ENCODE data around the gene CDIP1.

The CDIP1 gene

DNA sequence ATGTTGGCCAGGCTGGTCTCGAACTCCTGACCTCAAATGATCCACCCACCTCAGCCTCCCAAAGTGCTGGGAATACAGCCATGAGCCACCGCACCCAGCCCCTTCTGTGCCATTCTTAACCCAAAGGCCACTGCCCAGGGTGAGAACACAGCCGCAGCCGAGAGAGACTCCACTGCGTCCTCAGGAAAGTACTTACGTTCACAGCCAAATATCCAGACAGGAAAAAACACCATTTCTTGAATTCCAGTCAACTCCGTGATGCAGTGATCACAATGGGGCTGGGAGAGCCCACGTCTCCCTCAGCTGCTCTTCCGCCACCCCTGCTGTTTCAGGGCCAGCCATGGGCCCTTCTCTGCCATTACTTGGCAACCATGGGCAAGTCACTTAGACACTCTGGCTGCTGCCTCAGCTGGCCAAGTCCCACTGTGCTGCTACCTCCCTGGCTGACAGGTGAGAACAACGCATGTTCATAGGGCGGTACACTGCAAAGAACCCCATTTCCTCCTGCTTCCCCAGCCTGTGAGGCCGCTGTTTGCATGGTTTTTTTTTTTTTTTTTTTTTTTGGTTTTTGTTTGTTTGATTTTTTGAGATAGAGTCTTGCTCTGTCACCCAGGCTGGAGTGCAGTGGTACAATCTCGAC is 4.3 kb downstream of the CDIP1 start:
- TF ChIP-seq, protein P1, sequence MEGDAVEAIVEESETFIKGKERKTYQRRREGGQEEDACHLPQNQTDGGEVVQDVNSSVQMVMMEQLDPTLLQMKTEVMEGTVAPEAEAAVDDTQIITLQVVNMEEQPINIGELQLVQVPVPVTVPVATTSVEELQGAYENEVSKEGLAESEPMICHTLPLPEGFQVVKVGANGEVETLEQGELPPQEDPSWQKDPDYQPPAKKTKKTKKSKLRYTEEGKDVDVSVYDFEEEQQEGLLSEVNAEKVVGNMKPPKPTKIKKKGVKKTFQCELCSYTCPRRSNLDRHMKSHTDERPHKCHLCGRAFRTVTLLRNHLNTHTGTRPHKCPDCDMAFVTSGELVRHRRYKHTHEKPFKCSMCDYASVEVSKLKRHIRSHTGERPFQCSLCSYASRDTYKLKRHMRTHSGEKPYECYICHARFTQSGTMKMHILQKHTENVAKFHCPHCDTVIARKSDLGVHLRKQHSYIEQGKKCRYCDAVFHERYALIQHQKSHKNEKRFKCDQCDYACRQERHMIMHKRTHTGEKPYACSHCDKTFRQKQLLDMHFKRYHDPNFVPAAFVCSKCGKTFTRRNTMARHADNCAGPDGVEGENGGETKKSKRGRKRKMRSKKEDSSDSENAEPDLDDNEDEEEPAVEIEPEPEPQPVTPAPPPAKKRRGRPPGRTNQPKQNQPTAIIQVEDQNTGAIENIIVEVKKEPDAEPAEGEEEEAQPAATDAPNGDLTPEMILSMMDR (conservative IDR thresholded peaks at IDR 0.05; ENCODE audit: low read depth, low read length), result no peak
- H3K36me3 ChIP-seq (ENCODE audit: insufficient read depth), result no peaks in the 10 kb centered on the region
- no peak overlapping the region for H3K9ac ChIP-seq
- H3K27me3 ChIP-seq (ENCODE audit: insufficient read depth, low read depth), result no peaks in the 10 kb centered on the region
- H3K79me2 ChIP-seq (ENCODE audit: insufficient read depth, low read depth), result peaks cover 47% of the 10 kb centered on the region
- H3K4me1 ChIP-seq (ENCODE audit: low read depth, poor library complexity, severe bottlenecking), result peaks cover 62% of the 10 kb centered on the region
- no peak overlapping the region for H3K4me2 ChIP-seq
- no peak overlapping the region for H3K27ac ChIP-seq
- no peak overlapping the region for H3K4me3 ChIP-seq (IDR thresholded peaks at IDR 0.05; ENCODE audit: insufficient read depth, low read depth, low read length)
- no peaks in the 10 kb centered on the region for H4K20me1 ChIP-seq (ENCODE audit: insufficient read depth)
- H2AFZ ChIP-seq (ENCODE audit: low read depth), result no peak overlapping the region

DNA sequence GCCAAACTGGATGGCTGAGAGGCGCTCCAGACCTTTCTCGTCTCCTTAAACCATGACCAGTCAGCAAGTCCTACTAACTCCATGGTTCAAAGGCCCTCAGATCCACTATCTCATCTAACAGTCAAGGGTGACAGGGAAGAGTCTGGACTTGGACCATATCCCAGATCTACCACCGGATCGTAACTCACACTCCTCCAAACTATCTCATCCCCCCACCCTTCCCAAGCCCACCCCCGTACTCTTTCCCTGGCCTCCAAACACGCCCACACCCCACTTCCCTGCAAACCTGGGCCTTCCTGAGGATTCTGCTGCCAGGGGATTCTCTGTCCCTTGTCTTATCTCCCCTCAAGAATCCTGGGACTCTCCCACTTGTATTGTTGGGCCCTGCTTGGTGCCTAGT is 5.1 kb downstream of the CDIP1 start:
- Histone ChIP-seq H4K20me1 (ENCODE audit: insufficient read depth) (no peaks in the 10 kb centered on the region), H2AFZ (ENCODE audit: low read depth) (no peak overlapping the region), H3K79me2 (ENCODE audit: insufficient read depth, low read depth) (peaks cover 50% of the 10 kb centered on the region), H3K36me3 (ENCODE audit: insufficient read depth) (no peaks in the 10 kb centered on the region), H3K4me1 (ENCODE audit: low read depth, poor library complexity, severe bottlenecking) (peaks cover 64% of the 10 kb centered on the region), H3K27me3 (ENCODE audit: insufficient read depth, low read depth) (no peaks in the 10 kb centered on the region), H3K4me3 (IDR thresholded peaks at IDR 0.05; ENCODE audit: insufficient read depth, low read depth, low read length) (no peak overlapping the region), H3K9ac (no peak overlapping the region), H3K27ac (no peak overlapping the region), H3K4me2 (no peak overlapping the region)
- TF ChIP-seq, protein P1 (conservative IDR thresholded peaks at IDR 0.05; ENCODE audit: low read depth, low read length), result no peak

DNA sequence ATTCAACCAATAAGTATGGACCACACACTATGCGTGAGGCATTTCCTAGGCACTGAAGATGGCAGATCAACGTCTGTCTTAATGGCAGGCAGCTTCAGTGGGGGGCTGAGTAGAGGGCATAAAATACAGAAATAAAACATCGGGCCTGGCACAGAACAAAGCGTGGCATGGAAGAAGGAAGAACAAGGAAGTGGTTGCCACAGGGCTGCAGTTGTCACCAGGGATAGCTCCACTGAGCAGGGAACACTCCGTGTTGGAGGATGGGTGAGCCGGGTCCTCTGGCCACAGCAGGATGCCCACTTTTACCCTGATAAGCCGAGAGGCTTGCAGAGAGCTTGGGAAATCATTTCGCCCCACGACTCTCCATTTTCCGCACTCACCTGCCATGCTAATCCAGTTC is 6.3 kb downstream of the CDIP1 start:
- H3K4me3 ChIP-seq (IDR thresholded peaks at IDR 0.05; ENCODE audit: insufficient read depth, low read depth, low read length), result no peak overlapping the region
- H3K4me1 ChIP-seq (ENCODE audit: low read depth, poor library complexity, severe bottlenecking), result peaks cover 67% of the 10 kb centered on the region
- no peaks in the 10 kb centered on the region; the same call in 1 of the 2 replicates for H3K36me3 ChIP-seq (ENCODE audit: insufficient read depth)
- H2AFZ ChIP-seq (ENCODE audit: low read depth), result no peak overlapping the region
- TF ChIP-seq, protein P1 (conservative IDR thresholded peaks at IDR 0.05; ENCODE audit: low read depth, low read length), result no peak
- H4K20me1 ChIP-seq (ENCODE audit: insufficient read depth), result no peaks in the 10 kb centered on the region
- no peak overlapping the region for H3K9ac ChIP-seq
- peaks cover 55% of the 10 kb centered on the region for H3K79me2 ChIP-seq (ENCODE audit: insufficient read depth, low read depth)
- H3K27me3 ChIP-seq (ENCODE audit: insufficient read depth, low read depth), result no peaks in the 10 kb centered on the region
- H3K27ac ChIP-seq, result no peak overlapping the region
- H3K4me2 ChIP-seq, result no peak overlapping the region

DNA sequence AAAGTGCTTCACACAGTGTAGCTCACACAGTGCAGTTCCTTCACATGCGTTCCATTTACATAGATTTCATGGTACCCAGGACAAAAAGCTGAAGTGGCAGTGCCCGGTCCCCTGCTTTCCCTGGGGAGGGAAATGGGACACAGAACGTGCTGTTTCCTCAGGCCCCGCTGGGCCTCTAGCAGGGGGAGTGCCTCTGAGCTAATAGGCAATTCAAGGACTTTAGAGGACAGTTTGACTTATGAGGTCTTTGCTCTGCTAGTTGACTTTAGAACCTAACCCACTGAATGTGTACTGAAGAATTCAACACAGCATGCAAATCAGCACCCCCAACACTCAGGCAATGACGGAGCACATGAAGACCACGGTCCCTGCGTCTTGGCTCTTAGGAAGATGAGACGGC is 6.8 kb downstream of the CDIP1 start:
- Histone ChIP-seq H3K36me3 (ENCODE audit: insufficient read depth) (no peaks in the 10 kb centered on the region; the same call in 1 of the 2 replicates), H3K27ac (no peak overlapping the region), H2AFZ (ENCODE audit: low read depth) (no peak overlapping the region), H4K20me1 (ENCODE audit: insufficient read depth) (no peaks in the 10 kb centered on the region), H3K4me1 (ENCODE audit: low read depth, poor library complexity, severe bottlenecking) (peaks cover 63% of the 10 kb centered on the region), H3K4me2 (no peak overlapping the region), H3K79me2 (ENCODE audit: insufficient read depth, low read depth) (peaks cover 51% of the 10 kb centered on the region), H3K4me3 (IDR thresholded peaks at IDR 0.05; ENCODE audit: insufficient read depth, low read depth, low read length) (no peak overlapping the region), H3K27me3 (ENCODE audit: insufficient read depth, low read depth) (no peaks in the 10 kb centered on the region), H3K9ac (no peak overlapping the region)
- TF ChIP-seq, protein P1 (conservative IDR thresholded peaks at IDR 0.05; ENCODE audit: low read depth, low read length), result no peak

Data from KMS-11 (cell line).